GM12878 (cell line): ENCODE measurements around the gene GPC6. TPM values are rescaled to one million over a fixed set of nuclear protein-coding genes. Genes with fewer than 3 reads are reported as not detected.
A peak's percentile ranks its signal among the peaks of the same experiment; 100 is the strongest.

Experiments used
- ATAC-seq: fragments of 200-7000 bp; cut with Tn5 transposase; 3 replicates; pipeline ENCODE4 v1.9.1; 2020; ENCODE audit warnings: mild to moderate bottlenecking, moderate library complexity
- BruUV-seq: library from RNA; stranded (reverse); fragments of 400-500 nt; replicated peaks from 2 replicates; lab custom pipeline; 2021; lab: Mats Ljungman, UMichigan
- CTCF ChIA-PET: fragments of 300-600 bp; sonication (Branson Sonifier 250); formaldehyde crosslinking; extraction: SDS; loops from one replicate; lab custom pipeline; 2021; ENCODE audit warnings: inconsistent platforms; lab: Yijun Ruan, JAX
- POLR2A ChIA-PET: fragments of 350-600 bp; formaldehyde crosslinking; extraction: SDS; loops from one replicate; lab custom pipeline; 2021; ENCODE audit warnings: inconsistent platforms; lab: Charles Lee
- RAD21 ChIA-PET: fragments of 300-600 bp; sonication (Branson Sonifier 250); formaldehyde crosslinking; loops from one replicate; lab custom pipeline; 2023; ENCODE audit warnings: antibody characterized with exemption; ENCODE audit not compliant: unreplicated experiment; lab: Charles Lee
- SMC1A ChIA-PET: fragments of 300-600 bp; sonication (Branson Sonifier 250); formaldehyde crosslinking; loops from one replicate; lab custom pipeline; 2023; ENCODE audit not compliant: unreplicated experiment, uncharacterized antibody; lab: Charles Lee
- DNase-seq: peaks from one replicate; pipeline ENCODE4 v3.0.0-alpha.2; 2011; ENCODE audit warnings: low read depth, low spot score
- FAIRE-seq: peaks from 3 replicates; lab custom pipeline; 2011; peaks lifted over from hg19 to GRCh38; lab: Jason Lieb, UNC
- H2AFZ ChIP-seq: 2 replicates; pipeline ENCODE4 v1.6.0; 2011; ENCODE audit warnings: low read depth, low read length, control low read depth; ENCODE audit not compliant: control insufficient read depth
- H3K27ac ChIP-seq: 2 replicates; pipeline ENCODE4 v1.5.1; 2011; ENCODE audit warnings: control low read depth; ENCODE audit not compliant: control insufficient read depth, insufficient read depth
- H3K27me3 ChIP-seq, 2 experiments: replicated peaks in 1 of 2; 2 replicates each; pipeline versions ENCODE4 v1.6.0 to v1.6.1; 2011; ENCODE audit warnings: low read length in 1 of 2; ENCODE audit not compliant: control insufficient read depth in 2 of 2, insufficient read depth in 2 of 2
- H3K36me3 ChIP-seq, 2 experiments: 2 replicates each; pipeline ENCODE4 v1.5.1; 2011; ENCODE audit warnings: low read length in 1 of 2; ENCODE audit not compliant: control insufficient read depth in 2 of 2, insufficient read depth in 2 of 2
- H3K4me1 ChIP-seq: 2 replicates; pipeline ENCODE4 v1.6.1; 2011; ENCODE audit warnings: mild to moderate bottlenecking, low read length, moderate library complexity, mixed read lengths; ENCODE audit not compliant: control insufficient read depth, insufficient read depth
- H3K4me2 ChIP-seq: 2 replicates; pipeline ENCODE4 v1.6.0; 2011; ENCODE audit warnings: control low read depth; ENCODE audit not compliant: control insufficient read depth, insufficient read depth
- H3K4me3 ChIP-seq: fragments of 200-600 bp; sonication (generic); 2 replicates; pipeline ENCODE4 v1.5.1; 2016
- H3K79me2 ChIP-seq: 2 replicates; pipeline ENCODE4 v1.6.0; 2011; ENCODE audit warnings: low read length; ENCODE audit not compliant: control insufficient read depth, insufficient read depth
- H3K9ac ChIP-seq: 2 replicates; pipeline ENCODE4 v1.8.0; 2011; ENCODE audit warnings: low read length, control low read depth, mixed read lengths; ENCODE audit not compliant: control insufficient read depth, insufficient read depth
- H3K9me3 ChIP-seq: replicated peaks from 3 replicates; pipeline ENCODE4 v1.5.1; 2011; ENCODE audit warnings: mild to moderate bottlenecking, low read length; ENCODE audit not compliant: control insufficient read depth, insufficient read depth
- H4K20me1 ChIP-seq: 2 replicates; pipeline ENCODE4 v1.6.0; 2011; ENCODE audit not compliant: control insufficient read depth, insufficient read depth
- CBX5 ChIP-seq: sonication (generic); IDR thresholded peaks from 2 replicates; pipeline ENCODE4 v1.6.1; 2016; ENCODE audit warnings: low read depth, moderate library complexity, mild to moderate bottlenecking, inconsistent platforms
- JUND ChIP-seq: IDR thresholded peaks from 2 replicates; pipeline ENCODE4 v1.6.1; 2012; ENCODE audit warnings: low read depth, mild to moderate bottlenecking, low read length, improper control_type of control experiment, moderate library complexity
- MEF2A ChIP-seq: IDR thresholded peaks from 2 replicates; pipeline ENCODE4 v1.6.1; 2011; ENCODE audit warnings: low read depth, mild to moderate bottlenecking, low read length, moderate library complexity; ENCODE audit not compliant: insufficient read depth
- MEF2B ChIP-seq: fragments of 450-650 bp; IDR thresholded peaks from 2 replicates; pipeline ENCODE4 v1.6.1; 2018; ENCODE audit warnings: mild to moderate bottlenecking, moderate library complexity; ENCODE audit not compliant: partially characterized antibody, poor library complexity, severe bottlenecking
- RUNX3 ChIP-seq: IDR thresholded peaks from 2 replicates; pipeline ENCODE4 v1.6.1; 2012; ENCODE audit warnings: low read length, inconsistent platforms
- TARDBP ChIP-seq: IDR thresholded peaks from 2 replicates; pipeline ENCODE4 v1.6.1; 2016; ENCODE audit warnings: borderline replicate concordance
- TCF12 ChIP-seq: IDR thresholded peaks from 2 replicates; pipeline ENCODE4 v1.6.1; 2011; ENCODE audit warnings: low read depth, mild to moderate bottlenecking, low read length
- whole genome bisulfite sequencing: methylation state at CpG from one replicate; pipeline ENCODE4 v1.1.6; 2016; ENCODE audit warnings: low lambda C conversion rate; ENCODE audit not compliant: insufficient replicate concordance, insufficient coverage; ENCODE audit errors: missing lambda C conversion rate; 5-methylcytosine and 5-hydroxymethylcytosine counted together
- in situ Hi-C: fragments of 300-500 bp; cut with MboI; formaldehyde crosslinking; loops from 9 replicates; pipeline ENCODE4 v1.14.3; 2018; ENCODE audit warnings: mixed read lengths
- intact Hi-C: fragments of 100-400 bp; cut with micrococcal nuclease; formaldehyde crosslinking; loops from one replicate; pipeline ENCODE4 v1.14.2; 2022; ENCODE audit not compliant: unreplicated experiment
- polyA plus RNA-seq, 11 experiments: library from polyadenylated mRNA; depleted of rRNA in 4 of 11; unstranded in 6 of 11; stranded (reverse) in 5 of 11; fragments of >200 nt; fragmentation: Nextera tagmentation in 4 of 11; fragmentation: Illumina TruSeq in 1 of 11; extraction: Ambion mirVana in 4 of 11; extraction: Trizol in 1 of 11; gene quantifications; 1 replicate in 1 of 11; 2 replicates in 10 of 11; pipeline versions ENCODE4 v1.2.1 to v1.2.3, GENCODE V29; 2011 to 2016; ENCODE audit warnings: inconsistent platforms in 2 of 11, missing spikeins in 2 of 11, low read depth in 1 of 11
- total RNA-seq, 4 experiments: library from RNA; depleted of rRNA in 3 of 4; stranded (reverse); fragments of >200 nt in 3 of 4; fragmentation: Illumina TruSeq in 1 of 4; extraction: Trizol in 1 of 4; gene quantifications; 2 replicates each; pipeline versions ENCODE4 v1.2.1 to v1.2.3, GENCODE V29; 2013 to 2021
- TF ChIP-seq, protein P1 (sequence below): fragments of 150-350 bp; IDR thresholded peaks from 2 replicates; pipeline ENCODE4 v1.6.1; 2014; ENCODE audit warnings: mild to moderate bottlenecking, low read depth, low read length

GPC6 gene
- total and polyA plus RNA-seq, 10 of the 15 experiments (the other 5 are each of a cell fraction or from before 2014, with no cell fraction given): 0.03 to 0.04 (median 0.03) TPM; not detected in 7

DNA sequence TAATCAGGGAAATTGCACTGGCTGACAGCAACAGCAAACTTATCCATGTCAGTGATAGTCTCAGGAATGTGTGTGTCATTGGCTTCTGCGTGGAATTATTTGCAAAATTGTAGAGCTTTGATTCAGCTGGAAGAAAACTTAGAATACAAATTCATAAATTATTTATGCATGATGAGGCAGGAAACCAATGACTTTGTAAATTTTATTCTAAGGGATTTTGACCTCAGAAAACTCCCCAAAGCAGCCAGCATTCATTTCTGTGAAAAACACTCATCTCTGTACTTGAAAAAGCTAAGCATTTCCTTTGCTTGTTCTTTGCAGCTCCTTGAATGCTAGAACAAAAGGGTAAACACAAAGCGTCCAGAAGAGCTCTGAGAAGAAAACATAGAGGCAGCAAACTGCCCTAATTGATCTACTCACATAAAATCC, 1090.5 kb downstream of the GPC6 start (continued):
- no peak for TF ChIP-seq TCF12

DNA sequence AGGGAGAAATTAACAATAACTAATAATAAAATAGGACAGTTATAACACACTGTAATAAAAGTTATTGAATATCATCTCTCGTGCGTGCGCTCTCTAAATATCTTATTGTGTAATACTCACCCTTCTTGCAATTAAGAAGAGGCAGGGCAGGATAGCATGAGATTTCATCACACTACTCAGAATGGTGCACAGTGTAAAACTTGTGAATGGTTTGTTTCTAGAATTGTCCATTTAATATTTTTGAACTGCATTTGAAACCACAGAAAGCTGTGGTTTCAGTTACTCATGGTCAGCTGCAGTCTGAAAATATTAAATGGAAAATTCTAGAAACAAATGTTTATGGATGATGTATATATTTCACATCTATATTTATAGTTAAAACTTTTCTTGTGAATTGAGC, 1091.8 kb downstream of the GPC6 start:
- ATAC-seq: no peak
- WGBS: 98% methylated on average over 3 of the region's 3 CpGs
- TF ChIP-seq MEF2A (no peak), JUND (no peak), RUNX3 (peak; percentile 68), MEF2B (no peak), CBX5 (no peak), TARDBP (no peak)
- TF ChIP-seq, protein P1, sequence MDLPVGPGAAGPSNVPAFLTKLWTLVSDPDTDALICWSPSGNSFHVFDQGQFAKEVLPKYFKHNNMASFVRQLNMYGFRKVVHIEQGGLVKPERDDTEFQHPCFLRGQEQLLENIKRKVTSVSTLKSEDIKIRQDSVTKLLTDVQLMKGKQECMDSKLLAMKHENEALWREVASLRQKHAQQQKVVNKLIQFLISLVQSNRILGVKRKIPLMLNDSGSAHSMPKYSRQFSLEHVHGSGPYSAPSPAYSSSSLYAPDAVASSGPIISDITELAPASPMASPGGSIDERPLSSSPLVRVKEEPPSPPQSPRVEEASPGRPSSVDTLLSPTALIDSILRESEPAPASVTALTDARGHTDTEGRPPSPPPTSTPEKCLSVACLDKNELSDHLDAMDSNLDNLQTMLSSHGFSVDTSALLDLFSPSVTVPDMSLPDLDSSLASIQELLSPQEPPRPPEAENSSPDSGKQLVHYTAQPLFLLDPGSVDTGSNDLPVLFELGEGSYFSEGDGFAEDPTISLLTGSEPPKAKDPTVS: 0 out of 2 replicates have a peak, but pooled peaks have one; percentile 30
- H3K9me3 ChIP-seq: no peaks in the 10 kb centered on the region; the same call in 1 of the 3 replicates
- no TSS peak for BruUV-seq
- H3K79me2 ChIP-seq: no peaks in the 10 kb centered on the region
- no peaks in the 10 kb centered on the region for H3K27me3 ChIP-seq
- H2AFZ ChIP-seq: no peak overlapping the region
- no peak overlapping the region for H3K27ac ChIP-seq
- H3K4me3 ChIP-seq: no peak overlapping the region
- ChIA-PET CTCF (no interaction called here), POLR2A (no interaction called here), SMC1A (interaction anchor here (1.9 kb wide), 1 partner anchor 9 kb away, joined by 6 read pairs; no protein-coding TSS in a partner anchor), RAD21 (no interaction called here)
- FAIRE-seq: no peak
- peaks cover 10% of the 10 kb centered on the region; the same call in 1 of the 2 replicates for H3K4me1 ChIP-seq
- H3K36me3 ChIP-seq: no peaks in the 10 kb centered on the region
- in situ Hi-C loops (no loop called here), intact Hi-C loops (no loop called here)
- no peak overlapping the region for H3K9ac ChIP-seq
- DNase-seq: no peak
- no peaks in the 10 kb centered on the region for H4K20me1 ChIP-seq
- H3K4me2 ChIP-seq: no peak overlapping the region
